ENCODE results near the gene GPR39.

GPR39 gene

DNA sequence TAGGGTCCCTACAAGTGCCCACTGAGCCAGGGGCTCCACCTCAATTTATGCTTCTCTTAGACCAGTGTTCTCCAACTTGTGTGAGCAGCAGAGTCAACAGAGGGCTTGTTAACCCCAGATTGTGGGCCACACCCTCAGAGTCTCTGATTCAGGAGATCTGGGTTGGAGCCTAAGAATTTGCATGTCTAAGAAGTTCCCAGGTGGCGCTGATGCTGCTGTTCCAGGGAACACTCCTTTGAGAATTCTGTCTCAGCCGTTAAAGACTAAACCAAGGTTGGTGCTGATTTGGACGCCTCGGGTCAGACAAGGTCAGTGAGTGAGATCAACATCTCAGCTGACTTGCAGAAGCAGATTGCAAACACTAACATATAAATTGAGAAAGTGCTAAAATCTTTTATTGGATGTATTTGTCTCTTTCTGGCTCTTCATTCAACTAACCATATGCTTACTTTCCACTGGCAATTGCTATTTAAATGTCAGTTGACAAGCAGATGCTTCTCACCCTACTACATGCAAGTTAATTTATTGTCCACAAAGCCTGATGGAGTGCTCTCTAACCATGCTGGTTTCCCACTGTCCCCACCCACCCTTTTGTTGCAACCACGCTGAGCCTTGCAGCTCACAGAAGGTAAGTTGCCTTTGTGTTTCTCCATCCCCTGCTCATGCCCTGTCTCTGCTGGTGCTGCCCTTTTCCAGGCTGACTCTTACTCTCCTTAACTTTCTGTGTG lies 221.9 kb downstream of the GPR39 start:
- intact Hi-C loops (cut with DNase I; ENCODE audit: low total_unique reads) = no loop called here
- Histone ChIP-seq H3K4me1 (no peaks in the 10 kb centered on the region), H3K27me3 (no peaks in the 10 kb centered on the region), H3K36me3 (no peaks in the 10 kb centered on the region), H3K27ac (no peak overlapping the region), H3K4me3 (no peak overlapping the region), H3K9me3 (no peaks in the 10 kb centered on the region)
- TF ChIP-seq, protein P1, sequence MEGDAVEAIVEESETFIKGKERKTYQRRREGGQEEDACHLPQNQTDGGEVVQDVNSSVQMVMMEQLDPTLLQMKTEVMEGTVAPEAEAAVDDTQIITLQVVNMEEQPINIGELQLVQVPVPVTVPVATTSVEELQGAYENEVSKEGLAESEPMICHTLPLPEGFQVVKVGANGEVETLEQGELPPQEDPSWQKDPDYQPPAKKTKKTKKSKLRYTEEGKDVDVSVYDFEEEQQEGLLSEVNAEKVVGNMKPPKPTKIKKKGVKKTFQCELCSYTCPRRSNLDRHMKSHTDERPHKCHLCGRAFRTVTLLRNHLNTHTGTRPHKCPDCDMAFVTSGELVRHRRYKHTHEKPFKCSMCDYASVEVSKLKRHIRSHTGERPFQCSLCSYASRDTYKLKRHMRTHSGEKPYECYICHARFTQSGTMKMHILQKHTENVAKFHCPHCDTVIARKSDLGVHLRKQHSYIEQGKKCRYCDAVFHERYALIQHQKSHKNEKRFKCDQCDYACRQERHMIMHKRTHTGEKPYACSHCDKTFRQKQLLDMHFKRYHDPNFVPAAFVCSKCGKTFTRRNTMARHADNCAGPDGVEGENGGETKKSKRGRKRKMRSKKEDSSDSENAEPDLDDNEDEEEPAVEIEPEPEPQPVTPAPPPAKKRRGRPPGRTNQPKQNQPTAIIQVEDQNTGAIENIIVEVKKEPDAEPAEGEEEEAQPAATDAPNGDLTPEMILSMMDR (IDR thresholded peaks at IDR 0.05) = no peak
- no peak for DNase-seq

GRCh38 chr2:132640116-132640515 lies 223.5 kb downstream of the GPR39 start:
- Histone ChIP-seq H3K27me3 (no peaks in the 10 kb centered on the region), H3K36me3 (no peaks in the 10 kb centered on the region), H3K27ac (no peak overlapping the region), H3K4me3 (no peak overlapping the region), H3K9me3 (no peaks in the 10 kb centered on the region), H3K4me1 (no peaks in the 10 kb centered on the region)
- TF ChIP-seq, protein P1 (IDR thresholded peaks at IDR 0.05) = no peak
- intact Hi-C loops (cut with DNase I; ENCODE audit: low total_unique reads) = no loop called here
- no peak for DNase-seq

DNA sequence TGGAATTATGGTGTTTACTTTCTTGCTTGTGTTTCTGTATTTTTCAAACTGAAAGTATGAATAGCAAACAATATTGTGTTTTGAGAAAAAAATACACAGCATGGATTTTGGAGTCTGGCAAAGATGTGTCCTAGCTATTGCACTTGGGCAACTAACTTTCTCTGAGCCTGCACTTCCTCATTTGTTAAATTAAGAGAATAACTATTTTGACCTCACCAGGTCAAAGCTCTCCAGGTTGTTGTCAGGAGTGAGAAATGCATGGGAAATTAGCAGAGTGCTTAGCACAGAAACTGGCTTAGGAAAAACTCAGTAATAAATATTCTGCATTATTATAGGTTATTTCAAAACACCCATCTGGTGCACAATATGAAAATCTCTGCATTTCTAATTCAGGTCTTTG lies 225.2 kb downstream of the GPR39 start:
- Histone ChIP-seq H3K4me3 (no peak overlapping the region), H3K9me3 (no peaks in the 10 kb centered on the region), H3K27ac (no peak overlapping the region), H3K27me3 (peaks cover 0 to 3% of the 10 kb centered on the region in 2 donors), H3K36me3 (no peaks in the 10 kb centered on the region), H3K4me1 (no peaks in the 10 kb centered on the region)
- no peak for DNase-seq
- TF ChIP-seq, protein P1 (IDR thresholded peaks at IDR 0.05) = no peak
- intact Hi-C loops (cut with DNase I; ENCODE audit: low total_unique reads) = no loop called here

GRCh38 chr2:132642415-132642814 lies 225.8 kb downstream of the GPR39 start:
- Histone ChIP-seq H3K27me3 (peaks cover 0 to 3% of the 10 kb centered on the region in 2 donors), H3K36me3 (no peaks in the 10 kb centered on the region), H3K4me3 (no peak overlapping the region), H3K4me1 (no peaks in the 10 kb centered on the region), H3K9me3 (no peaks in the 10 kb centered on the region), H3K27ac (no peak overlapping the region)
- intact Hi-C loops (cut with DNase I; ENCODE audit: low total_unique reads) = no loop called here
- DNase-seq = no peak
- TF ChIP-seq, protein P1 (IDR thresholded peaks at IDR 0.05) = no peak

- no peaks in the 10 kb centered on the region for H3K9me3 ChIP-seq
Observed at GRCh38 chr2:132645176-132645575, 228.6 kb downstream of the GPR39 start.

More at GRCh38 chr2:132645176-132645575, 228.6 kb downstream of the GPR39 start:
- Histone ChIP-seq H3K36me3 (no peaks in the 10 kb centered on the region), H3K27me3 (peaks cover 0 to 3% of the 10 kb centered on the region in 2 donors), H3K4me1 (no peaks in the 10 kb centered on the region), H3K4me3 (no peak overlapping the region), H3K27ac (no peak overlapping the region)
- TF ChIP-seq, protein P1 (IDR thresholded peaks at IDR 0.05) = no peak
- intact Hi-C loops (cut with DNase I; ENCODE audit: low total_unique reads) = no loop called here
- no peak for DNase-seq

Measured in tibial artery (tissue), 4 donors.